Mesendoderm (in vitro differentiated cells): Measurements from ENCODE around the gene UFC1.

Experiments
- DNase-seq: peaks from one replicate; pipeline ENCODE4 v3.0.0; 2013
- H2AK5ac ChIP-seq: 2 replicates; pipeline ENCODE4 v1.6.1; 2013; ENCODE audit warnings: low read length, inconsistent platforms
- H2BK120ac ChIP-seq: 2 replicates; pipeline ENCODE4 v1.6.1; 2013; ENCODE audit warnings: low read depth, mild to moderate bottlenecking, low read length, moderate library complexity, mixed read lengths
- H2BK15ac ChIP-seq: replicated peaks from 2 replicates; pipeline ENCODE4 v1.6.1; 2013; ENCODE audit warnings: low read depth, mild to moderate bottlenecking, moderate library complexity
- H2BK5ac ChIP-seq: 2 replicates; pipeline ENCODE4 v1.6.1; 2013; ENCODE audit warnings: low read length, inconsistent platforms
- H3K18ac ChIP-seq: 2 replicates; pipeline ENCODE4 v1.6.1; 2013; ENCODE audit warnings: mild to moderate bottlenecking, low read length, mixed read lengths
- H3K23ac ChIP-seq: one replicate; pipeline ENCODE4 v1.6.1; 2013; ENCODE audit warnings: low read length
- H3K27ac ChIP-seq: 2 replicates; pipeline ENCODE4 v1.5.1; 2013; ENCODE audit warnings: low read depth, mild to moderate bottlenecking, inconsistent platforms, low read length, moderate library complexity
- H3K27me3 ChIP-seq: 2 replicates; pipeline ENCODE4 v1.6.1; 2013; ENCODE audit warnings: low read length, control low read depth, mild to moderate bottlenecking, inconsistent platforms; ENCODE audit not compliant: insufficient read depth, poor library complexity
- H3K36me3 ChIP-seq: 2 replicates; pipeline ENCODE4 v1.6.1; 2013; ENCODE audit warnings: low read length, inconsistent platforms; ENCODE audit not compliant: control insufficient read depth, insufficient read depth
- H3K4ac ChIP-seq: one replicate; pipeline ENCODE4 v1.6.1; 2013; ENCODE audit warnings: low read depth, mild to moderate bottlenecking, low read length, moderate library complexity
- H3K4me1 ChIP-seq: 2 replicates; pipeline ENCODE4 v1.6.1; 2013; ENCODE audit warnings: low read depth, low read length, inconsistent platforms; ENCODE audit not compliant: control insufficient read depth
- H3K4me2 ChIP-seq: 2 replicates; pipeline ENCODE4 v1.6.1; 2013; ENCODE audit warnings: low read length
- H3K4me3 ChIP-seq: 2 replicates; pipeline ENCODE4 v1.5.1; 2013; ENCODE audit warnings: mild to moderate bottlenecking, low read length
- H3K56ac ChIP-seq: one replicate; pipeline ENCODE4 v1.6.1; 2013; ENCODE audit warnings: low read length
- H3K79me1 ChIP-seq: 2 replicates; pipeline ENCODE4 v1.6.1; 2013; ENCODE audit warnings: low read length, inconsistent platforms
- H3K79me2 ChIP-seq: 2 replicates; pipeline ENCODE4 v1.6.1; 2013; ENCODE audit warnings: mild to moderate bottlenecking, low read length; ENCODE audit not compliant: control insufficient read depth, insufficient read depth
- H3K9ac ChIP-seq: 2 replicates; pipeline ENCODE4 v1.6.1; 2013; ENCODE audit warnings: low read length, inconsistent platforms
- H4K5ac ChIP-seq: one replicate; pipeline ENCODE4 v1.6.1; 2013; ENCODE audit warnings: low read length
- H4K8ac ChIP-seq: one replicate; pipeline ENCODE4 v1.6.1; 2013; ENCODE audit warnings: low read depth, mild to moderate bottlenecking, control low read depth, low read length, moderate library complexity
- WGBS: extraction: QIAGEN DNeasy Blood & Tissue Kit; methylation state at CpG from one replicate; pipeline ENCODE4 v1.1.7; 2013; ENCODE audit warnings: low lambda C conversion rate, missing lambda C conversion rate; ENCODE audit not compliant: insufficient coverage; ENCODE audit errors: extremely low coverage; 5-methylcytosine and 5-hydroxymethylcytosine counted together

UFC1 gene

DNA sequence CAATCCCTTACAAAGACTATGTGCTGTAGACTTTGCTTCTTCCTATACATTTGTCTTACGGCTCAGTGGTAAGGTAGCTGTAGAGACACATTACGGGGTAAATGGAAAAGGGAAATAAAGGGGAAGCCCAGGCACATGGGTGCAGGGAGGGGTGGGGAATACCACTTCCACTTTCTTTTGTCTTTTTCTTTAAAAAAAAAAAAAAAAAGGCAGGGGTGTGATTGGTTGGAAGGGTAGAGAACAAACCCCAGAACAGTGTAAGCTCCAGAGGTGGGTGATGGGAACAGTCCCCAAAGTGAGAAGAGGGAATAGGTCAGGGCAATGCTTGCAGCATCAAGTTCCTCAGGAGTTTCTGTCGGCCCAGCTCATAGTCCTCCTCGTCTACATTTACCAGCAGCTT is 31.9 kb upstream of the UFC1 start:
- H3K79me2 ChIP-seq: peaks cover 18% of the 10 kb centered on the region
- peaks cover 9% of the 10 kb centered on the region for H3K4me1 ChIP-seq
- H2AK5ac ChIP-seq: no peak overlapping the region
- peaks cover 25% of the 10 kb centered on the region for H3K36me3 ChIP-seq
- no peak overlapping the region for H3K4ac ChIP-seq
- H3K4me2 ChIP-seq: no peak overlapping the region
- no peak overlapping the region for H3K23ac ChIP-seq
- H2BK120ac ChIP-seq: no peak overlapping the region
- H4K8ac ChIP-seq: no peak overlapping the region
- no CpG with 5 or more reads among the region's 4 CpGs for WGBS
- no peak overlapping the region for H3K27ac ChIP-seq
- no peak overlapping the region for H2BK5ac ChIP-seq
- no peaks in the 10 kb centered on the region for H3K27me3 ChIP-seq
- no peak for DNase-seq
- no peak overlapping the region for H2BK15ac ChIP-seq
- H3K4me3 ChIP-seq: no peak overlapping the region
- no peak overlapping the region for H3K56ac ChIP-seq
- no peak overlapping the region for H3K18ac ChIP-seq
- H3K79me1 ChIP-seq: peaks cover 18% of the 10 kb centered on the region
- H3K9ac ChIP-seq: no peak overlapping the region
- no peak overlapping the region for H4K5ac ChIP-seq

DNA sequence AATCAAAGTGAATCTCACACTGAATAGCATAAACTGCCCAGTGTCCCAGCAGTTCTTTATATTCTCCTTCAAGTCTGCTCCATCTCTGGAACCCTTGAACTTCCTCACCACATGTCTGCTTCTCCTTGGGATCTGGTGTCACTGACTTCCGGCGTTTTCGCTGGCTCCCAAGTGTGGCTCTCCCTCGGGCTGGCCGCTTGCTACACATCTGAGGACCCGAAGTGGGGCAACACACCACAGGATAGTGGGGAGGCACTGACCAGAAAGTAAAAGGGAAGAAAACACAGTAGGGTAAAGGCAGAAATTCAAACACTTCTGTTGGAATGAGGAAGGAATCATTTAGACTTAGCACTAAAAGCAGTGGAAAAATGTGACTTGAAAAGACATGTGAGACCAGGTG is 30.8 kb upstream of the UFC1 start:
- Histone ChIP-seq H4K5ac (no peak overlapping the region), H4K8ac (no peak overlapping the region), H3K4me3 (no peak overlapping the region), H3K79me1 (peaks cover 22% of the 10 kb centered on the region), H3K23ac (no peak overlapping the region), H3K18ac (no peak overlapping the region), H2BK5ac (no peak overlapping the region), H2BK120ac (no peak overlapping the region), H3K4me1 (peaks cover 9% of the 10 kb centered on the region), H2BK15ac (no peak overlapping the region), H2AK5ac (no peak overlapping the region), H3K9ac (no peak overlapping the region), H3K4ac (no peak overlapping the region), H3K4me2 (no peak overlapping the region), H3K56ac (no peak overlapping the region), H3K36me3 (peaks cover 27% of the 10 kb centered on the region), H3K27me3 (no peaks in the 10 kb centered on the region), H3K79me2 (peaks cover 14% of the 10 kb centered on the region), H3K27ac (no peak overlapping the region)
- no CpG with 5 or more reads among the region's 6 CpGs for WGBS
- DNase-seq: no peak

DNA sequence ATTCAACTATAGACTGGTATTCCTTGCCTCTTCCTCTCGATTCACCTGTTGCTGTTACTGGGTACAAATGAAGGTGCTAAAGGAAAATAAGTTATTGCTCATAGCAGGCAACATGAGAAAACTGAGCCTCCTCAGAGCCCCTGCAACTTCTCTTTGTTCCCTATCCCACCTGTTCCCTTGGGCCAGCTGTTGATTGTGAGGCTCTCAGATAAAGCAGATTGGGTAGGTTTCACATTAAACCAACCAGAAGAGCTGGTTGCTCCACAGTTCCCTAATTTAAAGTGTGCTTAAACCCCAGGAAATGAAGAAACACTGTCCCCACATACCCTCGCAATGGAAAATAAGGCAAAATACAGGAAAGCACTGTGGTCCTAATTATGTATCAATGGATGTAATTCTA is 26.1 kb upstream of the UFC1 start:
- no peak overlapping the region for H3K56ac ChIP-seq
- no CpG with 5 or more reads among the region's 2 CpGs for WGBS
- H3K9ac ChIP-seq: no peak overlapping the region
- no peak overlapping the region for H3K23ac ChIP-seq
- no peak overlapping the region for H2BK15ac ChIP-seq
- no peak overlapping the region for H3K27ac ChIP-seq
- no peak overlapping the region for H3K4me2 ChIP-seq
- H2BK5ac ChIP-seq: no peak overlapping the region
- H4K8ac ChIP-seq: no peak overlapping the region
- peaks cover 25% of the 10 kb centered on the region for H3K79me1 ChIP-seq
- no peak for DNase-seq
- no peak overlapping the region for H2AK5ac ChIP-seq
- H4K5ac ChIP-seq: no peak overlapping the region
- H3K4me3 ChIP-seq: no peak overlapping the region
- H3K79me2 ChIP-seq: peaks cover 41% of the 10 kb centered on the region
- H3K4me1 ChIP-seq: peaks cover 11% of the 10 kb centered on the region
- H3K36me3 ChIP-seq: peaks cover 16% of the 10 kb centered on the region
- no peak overlapping the region for H3K4ac ChIP-seq
- no peak overlapping the region for H3K18ac ChIP-seq
- no peaks in the 10 kb centered on the region for H3K27me3 ChIP-seq
- no peak overlapping the region for H2BK120ac ChIP-seq

DNA sequence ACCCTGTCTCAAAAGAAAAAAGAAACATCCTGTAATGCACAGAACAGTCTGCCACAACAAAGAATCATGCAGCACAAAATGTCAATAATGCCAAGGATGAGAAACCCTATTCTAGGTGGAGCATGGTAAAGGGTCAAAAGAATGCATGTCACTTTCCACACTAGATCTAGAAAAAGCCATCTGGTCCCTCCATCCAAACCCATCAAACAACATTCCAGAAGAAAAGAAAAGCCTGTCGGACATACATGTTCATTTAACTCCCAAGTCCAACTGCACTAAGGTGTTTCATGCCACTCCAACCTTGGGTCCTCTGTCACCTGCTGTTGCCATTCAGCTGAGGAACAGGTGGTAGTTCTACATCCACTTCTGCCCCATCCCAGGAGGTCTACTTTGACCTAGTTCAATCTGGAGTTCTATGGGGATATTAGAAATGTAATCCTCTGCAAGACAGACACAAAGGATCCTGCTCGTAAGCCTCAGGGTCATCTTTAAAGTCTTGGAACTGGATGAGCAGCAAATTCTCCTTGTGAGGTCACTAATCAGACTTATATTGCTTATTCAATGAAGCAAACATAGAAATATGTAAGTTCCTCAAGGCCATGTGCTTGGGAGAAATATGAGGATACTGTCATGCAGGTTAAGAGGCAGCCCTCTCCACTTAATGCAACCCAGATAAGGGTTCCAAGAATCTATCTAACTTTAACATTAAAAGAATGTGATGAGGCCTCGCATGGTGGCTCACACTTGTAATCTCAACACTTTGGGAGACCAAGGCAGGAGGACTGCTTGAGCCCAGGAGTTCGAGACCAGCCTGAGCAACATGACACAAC is 25.0 kb upstream of the UFC1 start:
- Histone ChIP-seq H4K5ac (no peak overlapping the region), H3K4me3 (no peak overlapping the region), H3K4ac (no peak overlapping the region), H3K36me3 (peaks cover 12% of the 10 kb centered on the region), H3K18ac (no peak overlapping the region), H3K23ac (no peak overlapping the region), H2AK5ac (no peak overlapping the region), H3K56ac (no peak overlapping the region), H2BK15ac (no peak overlapping the region), H2BK120ac (no peak overlapping the region), H3K79me2 (peaks cover 41% of the 10 kb centered on the region), H3K27ac (no peak overlapping the region), H3K27me3 (no peaks in the 10 kb centered on the region), H2BK5ac (no peak overlapping the region), H3K9ac (no peak overlapping the region), H3K4me2 (no peak overlapping the region), H3K4me1 (peaks cover 11% of the 10 kb centered on the region), H3K79me1 (peaks cover 27% of the 10 kb centered on the region), H4K8ac (no peak overlapping the region)
- no peak for DNase-seq
- WGBS: no CpG with 5 or more reads among the region's 4 CpGs

DNA sequence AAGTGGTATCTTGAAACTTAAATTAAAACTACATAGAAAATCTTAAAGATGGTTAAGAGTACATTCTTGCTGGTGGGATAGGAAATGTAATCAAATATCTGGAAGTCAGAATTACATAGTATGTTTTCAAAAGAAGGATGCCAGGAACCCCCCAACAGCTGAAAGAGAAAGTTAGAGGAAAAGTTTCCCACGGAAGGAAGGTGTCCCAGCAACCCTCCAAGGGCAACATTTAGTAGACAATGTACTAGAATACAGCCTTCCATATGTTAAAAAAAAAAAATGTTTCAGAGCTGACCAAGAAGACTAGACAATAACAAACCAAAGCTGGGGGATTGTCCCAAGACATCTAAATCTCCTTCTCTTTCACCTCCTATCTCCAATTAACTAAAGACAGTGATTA is 23.5 kb upstream of the UFC1 start:
- Histone ChIP-seq H2AK5ac (no peak overlapping the region), H3K27ac (no peak overlapping the region), H4K8ac (no peak overlapping the region), H3K27me3 (no peaks in the 10 kb centered on the region), H3K9ac (peak overlapping the region; percentile 8), H2BK120ac (no peak overlapping the region), H3K4me1 (peaks cover 11% of the 10 kb centered on the region), H3K79me2 (peaks cover 47% of the 10 kb centered on the region), H3K79me1 (peaks cover 24% of the 10 kb centered on the region), H3K18ac (no peak overlapping the region), H3K36me3 (peaks cover 6% of the 10 kb centered on the region), H3K4me2 (no peak overlapping the region), H2BK5ac (no peak overlapping the region), H4K5ac (no peak overlapping the region), H3K56ac (no peak overlapping the region), H3K23ac (no peak overlapping the region), H3K4ac (no peak overlapping the region), H3K4me3 (no peak overlapping the region), H2BK15ac (no peak overlapping the region)
- DNase-seq: no peak
- no CpG with 5 or more reads among the region's 1 CpG for WGBS
